Endothelial cell of umbilical vein (primary cell): Measurements from ENCODE around the gene HGFAC. TPM values are rescaled to one million over a fixed set of nuclear protein-coding genes. Genes with fewer than 3 reads are reported as not detected.

Source experiments
- BruUV-seq: library from RNA; stranded (reverse); fragments of 400-500 nt; replicated peaks from 2 replicates; lab custom pipeline; 2021; lab: Mats Ljungman, UMichigan
- CTCF ChIA-PET: fragments of 300-600, 350-600 bp; sonication (Branson Sonifier 250); formaldehyde crosslinking; loops from one replicate; lab custom pipeline; 2021; ENCODE audit warnings: antibody characterized with exemption, inconsistent platforms; lab: Charles Lee
- POLR2A ChIA-PET: fragments of 300-600, 350-600 bp; sonication (Branson Sonifier 250); formaldehyde crosslinking; loops from one replicate; lab custom pipeline; 2021; ENCODE audit warnings: antibody characterized with exemption, inconsistent platforms; lab: Charles Lee
- DNase-seq: peaks from one replicate; pipeline ENCODE4 v3.0.0-alpha.2; 2011; ENCODE audit warnings: low read depth, low spot score
- FAIRE-seq: peaks from 2 replicates; lab custom pipeline; 2011; peaks lifted over from hg19 to GRCh38; lab: Jason Lieb, UNC
- H2AFZ ChIP-seq: 2 replicates; pipeline ENCODE4 v1.6.0; 2012; ENCODE audit warnings: low read depth, low read length, control low read depth, inconsistent platforms
- H3K27ac ChIP-seq: 2 replicates; pipeline ENCODE4 v1.5.1; 2011; ENCODE audit warnings: low read depth, mild to moderate bottlenecking, control low read depth, low read length, moderate library complexity; ENCODE audit not compliant: insufficient read depth
- H3K27me3 ChIP-seq, 2 experiments: 2 replicates each; pipeline versions ENCODE4 v1.6.0 to v1.6.1; 2011; ENCODE audit warnings: low read length in 2 of 2, mixed read lengths in 1 of 2; ENCODE audit not compliant: control insufficient read depth in 2 of 2, insufficient read depth in 2 of 2
- H3K36me3 ChIP-seq, 2 experiments: 2 replicates in 1 of 2; 3 replicates in 1 of 2; pipeline ENCODE4 v1.5.1; 2011; ENCODE audit warnings: low read length in 2 of 2, mild to moderate bottlenecking in 1 of 2, moderate library complexity in 1 of 2; ENCODE audit not compliant: control insufficient read depth in 2 of 2, insufficient read depth in 2 of 2; ENCODE audit errors: extremely low read depth in 1 of 2
- H3K4me1 ChIP-seq: 3 replicates; pipeline ENCODE4 v1.5.1; 2011; ENCODE audit warnings: mild to moderate bottlenecking, low read length; ENCODE audit not compliant: control insufficient read depth, insufficient read depth; ENCODE audit errors: extremely low read depth
- H3K4me2 ChIP-seq: 2 replicates; pipeline ENCODE4 v1.6.1; 2011; ENCODE audit warnings: low read length, control low read depth, mixed read lengths; ENCODE audit not compliant: insufficient read depth
- H3K4me3 ChIP-seq, 3 experiments: fragments of 200-600 bp in 1 of 3; sonication (generic), shearing (Covaris generic) in 1 of 3; replicated peaks in 1 of 3; 2 replicates each; pipeline ENCODE4 v1.5.1; 2011 to 2016; ENCODE audit warnings: control low read depth in 3 of 3, low read length in 3 of 3, mild to moderate bottlenecking in 2 of 3, inconsistent platforms in 1 of 3, low read depth in 1 of 3, moderate library complexity in 1 of 3; ENCODE audit not compliant: insufficient read depth in 1 of 3
- H3K79me2 ChIP-seq: 2 replicates; pipeline ENCODE4 v1.6.0; 2012; ENCODE audit warnings: low read length, inconsistent platforms; ENCODE audit not compliant: control insufficient read depth, insufficient read depth
- H3K9ac ChIP-seq: replicated peaks from 2 replicates; pipeline ENCODE3; 2011; ENCODE audit warnings: low read length, control low read depth; ENCODE audit not compliant: insufficient read depth; ENCODE audit errors: extremely low read depth
- H3K9me1 ChIP-seq: replicated peaks from 3 replicates; pipeline ENCODE4 v1.6.0; 2011; ENCODE audit warnings: mild to moderate bottlenecking, low read length; ENCODE audit not compliant: control insufficient read depth, insufficient read depth; ENCODE audit errors: extremely low read depth
- H3K9me3 ChIP-seq: replicated peaks from 2 replicates; pipeline ENCODE4 v1.5.1; 2012; ENCODE audit warnings: low read length, inconsistent platforms; ENCODE audit not compliant: control insufficient read depth, insufficient read depth
- H4K20me1 ChIP-seq: replicated peaks from 2 replicates; pipeline ENCODE3; 2011; ENCODE audit warnings: mild to moderate bottlenecking, low read length; ENCODE audit not compliant: control insufficient read depth, insufficient read depth; ENCODE audit errors: extremely low read depth
- EZH2 ChIP-seq: IDR thresholded peaks from 2 replicates; pipeline ENCODE4 v1.6.1; 2012; ENCODE audit warnings: borderline replicate concordance, low read depth, mild to moderate bottlenecking, moderate library complexity, low read length, inconsistent platforms; ENCODE audit not compliant: severe bottlenecking
- FOS ChIP-seq: IDR thresholded peaks from 2 replicates; pipeline ENCODE4 v1.6.1; 2011; ENCODE audit warnings: mild to moderate bottlenecking, low read length, moderate library complexity, borderline replicate concordance; ENCODE audit not compliant: insufficient read depth
- GATA2 ChIP-seq: IDR thresholded peaks from 2 replicates; pipeline ENCODE4 v1.7.0; 2011; ENCODE audit warnings: low read depth, mild to moderate bottlenecking, moderate library complexity, mixed read lengths, low read length; ENCODE audit not compliant: insufficient read length, insufficient read depth
- JUN ChIP-seq: IDR thresholded peaks from 2 replicates; pipeline ENCODE4 v1.6.1; 2011; ENCODE audit warnings: borderline replicate concordance, low read depth; ENCODE audit not compliant: insufficient read length, insufficient read depth
- MYC ChIP-seq: IDR thresholded peaks from one replicate; pipeline ENCODE4 v1.6.1; 2011; ENCODE audit warnings: mild to moderate bottlenecking, low read depth, low read length
- POLR2A ChIP-seq: IDR thresholded peaks from 2 replicates; pipeline ENCODE4 v1.6.1; 2012; ENCODE audit warnings: low read depth, mild to moderate bottlenecking, control low read depth, low read length
- POLR2AphosphoS5 ChIP-seq: IDR thresholded peaks from 2 replicates; pipeline ENCODE4 v1.6.1; 2012; ENCODE audit warnings: low read depth, mild to moderate bottlenecking, control low read depth, low read length, moderate library complexity; ENCODE audit not compliant: insufficient read depth
- dilution Hi-C: fragments of 300-500 bp; cut with MboI; formaldehyde crosslinking; loops from one replicate; pipeline ENCODE4 v1.15.0; 2019; ENCODE audit warnings: low sequenced_read_pairs; ENCODE audit not compliant: extremely low pct_ligation_motif_present
- intact Hi-C: fragments of 100-400 bp; cut with micrococcal nuclease; formaldehyde crosslinking; loops from one replicate; pipeline ENCODE4 v1.10.0; 2022
- polyA plus RNA-seq, 4 experiments: library from polyadenylated mRNA; depleted of rRNA in 3 of 4; stranded (reverse) in 3 of 4; unstranded in 1 of 4; fragments of >200 nt; gene quantifications; 2 replicates each; pipeline versions ENCODE4 v1.2.1 to v1.2.3, GENCODE V29; 2011 to 2012; ENCODE audit warnings: missing spikeins in 1 of 4
- total RNA-seq: library from RNA; stranded (reverse); gene quantifications from 2 replicates; pipeline ENCODE4 v1.2.3, GENCODE V29; 2021
- TF ChIP-seq, protein P1 (sequence below): IDR thresholded peaks from 2 replicates; pipeline ENCODE4 v1.6.1; 2011; ENCODE audit not compliant: insufficient read depth, insufficient read length
- TF ChIP-seq, protein P2 (sequence below), 2 donors: IDR thresholded peaks; 1 replicate in 1 of 2; 2 replicates in 1 of 2; pipeline ENCODE4 v1.5.1; 2011; ENCODE audit warnings: low read length in 2 of 2, mild to moderate bottlenecking in 2 of 2, moderate library complexity in 2 of 2, control low read depth in 1 of 2, inconsistent platforms in 1 of 2, low read depth in 1 of 2; ENCODE audit not compliant: insufficient read depth in 1 of 2; ENCODE audit errors: extremely low read depth in 1 of 2

The HGFAC gene
- total and polyA plus RNA-seq, 2 donors (not counting 3 experiments of a cell fraction or from before 2014, with no cell fraction given) = 0.36 to 0.49 TPM

DNA sequence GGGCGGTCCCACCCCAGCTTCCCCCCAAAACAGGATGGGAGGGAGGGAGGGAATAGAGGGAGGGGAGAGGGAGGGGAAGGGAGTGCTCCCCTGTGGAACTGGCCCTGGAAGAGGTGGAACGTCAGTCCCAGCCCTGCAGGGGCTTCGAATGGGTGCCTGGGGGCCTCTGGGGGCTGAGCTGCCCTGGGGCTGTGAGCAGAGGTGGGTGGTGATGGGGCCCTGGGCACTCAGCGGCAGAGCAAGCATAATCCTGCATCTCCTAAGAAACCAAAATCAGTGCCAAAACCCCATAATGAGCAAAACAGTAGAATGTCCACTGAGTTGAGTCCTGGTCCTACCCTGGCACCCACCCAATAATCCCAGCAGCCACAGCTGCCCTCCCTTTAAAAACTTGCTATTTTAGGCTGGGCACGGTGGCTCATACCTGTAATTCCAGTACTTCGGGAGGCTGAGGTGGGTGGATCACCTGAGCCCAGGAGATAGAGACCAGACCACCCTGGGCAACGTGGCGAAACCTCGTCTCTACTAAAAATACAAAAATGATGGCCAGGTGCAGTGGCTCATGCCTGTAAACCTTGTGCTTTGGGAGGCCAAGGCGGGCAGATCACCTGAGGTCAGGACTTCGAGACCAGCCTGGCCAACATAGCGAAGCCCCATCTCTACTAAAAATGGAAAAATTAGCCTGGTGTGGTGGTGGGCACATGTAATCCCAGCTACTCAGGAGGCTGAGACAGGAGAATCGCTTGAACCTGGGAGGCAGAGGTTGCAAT lies 32.4 kb downstream of the HGFAC start:
- BruUV-seq = no TSS peak
- intact Hi-C loops = no loop called here
- no peaks in the 10 kb centered on the region for H3K9me1 ChIP-seq
- H3K9ac ChIP-seq = no peak overlapping the region
- no peak overlapping the region for H3K4me2 ChIP-seq
- no peaks in the 10 kb centered on the region for H3K9me3 ChIP-seq
- H3K27ac ChIP-seq = no peak overlapping the region
- dilution Hi-C loops = no loop called here
- FAIRE-seq = no peak
- no peaks in the 10 kb centered on the region for H4K20me1 ChIP-seq
- no peaks in the 10 kb centered on the region for H3K36me3 ChIP-seq
- POLR2A ChIA-PET = interaction anchor here (0.6 kb wide), 1 partner anchor 44 kb away, joined by 3 read pairs; no protein-coding TSS in a partner anchor
- H3K4me1 ChIP-seq = no peaks in the 10 kb centered on the region
- DNase-seq = no peak
- H3K27me3 ChIP-seq = no peaks in the 10 kb centered on the region
- H3K79me2 ChIP-seq = no peaks in the 10 kb centered on the region
- TF ChIP-seq, protein P1, sequence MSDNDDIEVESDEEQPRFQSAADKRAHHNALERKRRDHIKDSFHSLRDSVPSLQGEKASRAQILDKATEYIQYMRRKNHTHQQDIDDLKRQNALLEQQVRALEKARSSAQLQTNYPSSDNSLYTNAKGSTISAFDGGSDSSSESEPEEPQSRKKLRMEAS = no peak
- no peak overlapping the region for H3K4me3 ChIP-seq
- no peak overlapping the region for H2AFZ ChIP-seq
- CTCF ChIA-PET = interaction anchor here (1.0 kb wide), 1 partner anchor 414 kb away, joined by 3 read pairs; no protein-coding TSS in a partner anchor

DNA sequence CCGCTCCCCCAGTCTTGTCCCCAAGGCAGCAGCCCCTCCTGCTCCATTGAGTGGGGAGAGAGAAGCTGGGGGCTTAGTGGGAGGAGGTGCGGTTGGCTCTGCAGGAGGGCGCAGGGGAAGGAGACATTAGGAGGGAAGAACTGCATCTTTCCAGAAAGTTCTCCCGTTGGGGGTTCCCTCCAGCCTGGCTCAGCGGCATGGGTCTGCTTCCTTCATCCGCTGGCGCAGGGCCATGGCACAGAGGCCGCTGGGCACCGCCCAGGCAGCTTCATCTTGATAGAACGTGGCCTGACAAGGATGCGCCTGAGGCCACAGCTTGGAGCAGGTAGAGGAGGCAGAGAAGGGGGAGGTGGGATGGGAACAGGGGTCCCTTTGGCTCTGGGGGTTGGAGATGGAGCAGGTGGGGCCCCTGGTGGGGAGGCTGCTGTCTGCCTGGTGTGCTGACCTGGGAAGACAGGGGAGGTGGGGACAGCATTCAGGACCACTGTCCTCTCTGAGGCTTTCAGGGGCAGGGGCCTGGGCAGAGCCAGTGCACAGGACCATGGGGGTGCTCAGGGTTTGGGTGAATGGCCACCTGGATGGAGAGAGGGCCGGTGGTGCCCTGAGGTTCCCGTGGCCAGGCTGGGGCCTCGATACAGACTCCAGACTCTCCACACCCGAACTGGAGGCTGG lies 33.4 kb downstream of the HGFAC start:
- DNase-seq (no peak), FAIRE-seq (no peak)
- Histone ChIP-seq H3K9me3 (no peaks in the 10 kb centered on the region), H3K27me3 (no peaks in the 10 kb centered on the region), H3K4me2 (no peak overlapping the region), H3K4me3 (no peak overlapping the region), H3K27ac (no peak overlapping the region), H3K36me3 (no peaks in the 10 kb centered on the region), H3K79me2 (no peaks in the 10 kb centered on the region), H2AFZ (no peak overlapping the region), H4K20me1 (no peaks in the 10 kb centered on the region), H3K9ac (no peak overlapping the region), H3K9me1 (no peaks in the 10 kb centered on the region), H3K4me1 (no peaks in the 10 kb centered on the region)
- POLR2A ChIA-PET = no interaction called here
- dilution Hi-C loops = no loop called here
- no TSS peak for BruUV-seq
- intact Hi-C loops = no loop called here
- CTCF ChIA-PET = interaction anchor here (0.6 to 1.0 kb wide), 2 partner anchors 401 to 415 kb away, joined by 3 to 6 read pairs; partner anchors contain the start of genes HTT and HTT-AS
- TF ChIP-seq, protein P1 = no peak
- TF ChIP-seq, protein P2, sequence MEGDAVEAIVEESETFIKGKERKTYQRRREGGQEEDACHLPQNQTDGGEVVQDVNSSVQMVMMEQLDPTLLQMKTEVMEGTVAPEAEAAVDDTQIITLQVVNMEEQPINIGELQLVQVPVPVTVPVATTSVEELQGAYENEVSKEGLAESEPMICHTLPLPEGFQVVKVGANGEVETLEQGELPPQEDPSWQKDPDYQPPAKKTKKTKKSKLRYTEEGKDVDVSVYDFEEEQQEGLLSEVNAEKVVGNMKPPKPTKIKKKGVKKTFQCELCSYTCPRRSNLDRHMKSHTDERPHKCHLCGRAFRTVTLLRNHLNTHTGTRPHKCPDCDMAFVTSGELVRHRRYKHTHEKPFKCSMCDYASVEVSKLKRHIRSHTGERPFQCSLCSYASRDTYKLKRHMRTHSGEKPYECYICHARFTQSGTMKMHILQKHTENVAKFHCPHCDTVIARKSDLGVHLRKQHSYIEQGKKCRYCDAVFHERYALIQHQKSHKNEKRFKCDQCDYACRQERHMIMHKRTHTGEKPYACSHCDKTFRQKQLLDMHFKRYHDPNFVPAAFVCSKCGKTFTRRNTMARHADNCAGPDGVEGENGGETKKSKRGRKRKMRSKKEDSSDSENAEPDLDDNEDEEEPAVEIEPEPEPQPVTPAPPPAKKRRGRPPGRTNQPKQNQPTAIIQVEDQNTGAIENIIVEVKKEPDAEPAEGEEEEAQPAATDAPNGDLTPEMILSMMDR (IDR thresholded peaks at IDR 0.05; ENCODE audit: extremely low read depth in 1 of 2, insufficient read depth in 1 of 2, low read depth in 1 of 2, low read length in 2 of 2) = no peak
- TF ChIP-seq FOS = no peak
- no peak for TF ChIP-seq EZH2
- no peak for TF ChIP-seq JUN
- TF ChIP-seq POLR2AphosphoS5 = no peak
- no peak for TF ChIP-seq GATA2
- TF ChIP-seq MYC = no peak
- TF ChIP-seq POLR2A = no peak
